ENCODE data around the gene TEX38.
A peak's percentile ranks its signal among the peaks of the same experiment; 100 is the strongest.
"Not testable (repeated sequence)": the region's sequence is repeated elsewhere in the genome, so short reads cannot be mapped to it uniquely, and the experiment has no call there.

TEX38 gene

GRCh38 chr1:46708121-46708520, 36.5 kb downstream of the TEX38 start:
- H3K27me3 ChIP-seq (ENCODE audit: low read depth, low read length): no peaks in the 10 kb centered on the region
- H3K4me1 ChIP-seq (ENCODE audit: control insufficient read depth in 1 of 2, insufficient read depth in 2 of 2, low read length in 2 of 2): no peaks in the 10 kb centered on the region
- H3K9me3 ChIP-seq (ENCODE audit: control insufficient read depth in 1 of 2, low read length in 2 of 2): no peaks in the 10 kb centered on the region
- H3K36me3 ChIP-seq (ENCODE audit: control insufficient read depth in 1 of 2, insufficient read depth in 2 of 2, low read length in 2 of 2): peaks cover 27 to 50% of the 10 kb centered on the region in 2 donors
- no peak overlapping the region for H3K27ac ChIP-seq (ENCODE audit: low read length)
- H3K4me3 ChIP-seq (ENCODE audit: low read depth in 1 of 2, low read length in 2 of 2): no peak overlapping the region

GRCh38 chr1:46714976-46715375, 43.3 kb downstream of the TEX38 start:
- no peak overlapping the region for H3K27ac ChIP-seq (ENCODE audit: low read length)
- no peak overlapping the region for H3K4me3 ChIP-seq (ENCODE audit: low read depth in 1 of 2, low read length in 2 of 2)
- no peaks in the 10 kb centered on the region for H3K9me3 ChIP-seq (ENCODE audit: control insufficient read depth in 1 of 2, low read length in 2 of 2)
- peaks cover 18 to 20% of the 10 kb centered on the region in 2 donors for H3K36me3 ChIP-seq (ENCODE audit: control insufficient read depth in 1 of 2, insufficient read depth in 2 of 2, low read length in 2 of 2)
- H3K27me3 ChIP-seq (ENCODE audit: low read depth, low read length): no peaks in the 10 kb centered on the region
- H3K4me1 ChIP-seq (ENCODE audit: control insufficient read depth in 1 of 2, insufficient read depth in 2 of 2, low read length in 2 of 2): peaks cover 19 to 28% of the 10 kb centered on the region in 2 donors

GRCh38 chr1:46717654-46718053, 46.0 kb downstream of the TEX38 start:
- Histone ChIP-seq H3K4me1 (ENCODE audit: control insufficient read depth in 1 of 2, insufficient read depth in 2 of 2, low read length in 2 of 2) (peaks cover 19 to 28% of the 10 kb centered on the region in 2 donors), H3K9me3 (ENCODE audit: control insufficient read depth in 1 of 2, low read length in 2 of 2) (no peaks in the 10 kb centered on the region), H3K27me3 (ENCODE audit: low read depth, low read length) (no peaks in the 10 kb centered on the region), H3K36me3 (ENCODE audit: control insufficient read depth in 1 of 2, insufficient read depth in 2 of 2, low read length in 2 of 2) (peaks cover 13 to 18% of the 10 kb centered on the region in 2 donors), H3K27ac (ENCODE audit: low read length) (peak overlapping the region; percentile 82), H3K4me3 (ENCODE audit: low read depth in 1 of 2, low read length in 2 of 2) (peak overlapping the region; percentile 89 to 93)

GRCh38 chr1:46718340-46718726, 46.7 kb downstream of the TEX38 start:
- Histone ChIP-seq H3K4me1 (ENCODE audit: control insufficient read depth in 1 of 2, insufficient read depth in 2 of 2, low read length in 2 of 2) (peaks cover 19 to 28% of the 10 kb centered on the region in 2 donors), H3K4me3 (ENCODE audit: low read depth in 1 of 2, low read length in 2 of 2) (peak overlapping the region; percentile 89 to 93), H3K9me3 (ENCODE audit: control insufficient read depth in 1 of 2, low read length in 2 of 2) (no peaks in the 10 kb centered on the region), H3K27me3 (ENCODE audit: low read depth, low read length) (no peaks in the 10 kb centered on the region), H3K36me3 (ENCODE audit: control insufficient read depth in 1 of 2, insufficient read depth in 2 of 2, low read length in 2 of 2) (peaks cover 8 to 14% of the 10 kb centered on the region in 2 donors), H3K27ac (ENCODE audit: low read length) (peak overlapping the region; percentile 82)

- Histone ChIP-seq H3K4me1 (ENCODE audit: control insufficient read depth in 1 of 2, insufficient read depth in 2 of 2, low read length in 2 of 2) (peaks cover 19 to 28% of the 10 kb centered on the region in 2 donors), H3K36me3 (ENCODE audit: control insufficient read depth in 1 of 2, insufficient read depth in 2 of 2, low read length in 2 of 2) (peaks cover 8 to 9% of the 10 kb centered on the region in 2 donors), H3K27ac (ENCODE audit: low read length) (peak within 1 kb of the TSS; percentile 82), H3K9me3 (ENCODE audit: control insufficient read depth in 1 of 2, low read length in 2 of 2) (no peaks in the 10 kb centered on the region), H3K27me3 (ENCODE audit: low read depth, low read length) (no peaks in the 10 kb centered on the region), H3K4me3 (ENCODE audit: low read depth in 1 of 2, low read length in 2 of 2) (peak within 1 kb of the TSS; percentile 89 to 93)
Measured at GRCh38 chr1:46718727-46719622, 47.3 kb downstream of the TEX38 start, which contains the start of gene EFCAB14. TSS of gene EFCAB14 (minus strand) at chr1:46719114. CDS start at chr1:46718087, 1,027 bp downstream.

GRCh38 chr1:46719689-46720088, 48.0 kb downstream of the TEX38 start:
- no peaks in the 10 kb centered on the region for H3K27me3 ChIP-seq (ENCODE audit: low read depth, low read length)
- peaks cover 19 to 28% of the 10 kb centered on the region in 2 donors for H3K4me1 ChIP-seq (ENCODE audit: control insufficient read depth in 1 of 2, insufficient read depth in 2 of 2, low read length in 2 of 2)
- peak overlapping the region; percentile 82 for H3K27ac ChIP-seq (ENCODE audit: low read length)
- peaks cover 8 to 9% of the 10 kb centered on the region in 2 donors for H3K36me3 ChIP-seq (ENCODE audit: control insufficient read depth in 1 of 2, insufficient read depth in 2 of 2, low read length in 2 of 2)
- H3K4me3 ChIP-seq (ENCODE audit: low read depth in 1 of 2, low read length in 2 of 2): peak overlapping the region; percentile 89 to 93
- no peaks in the 10 kb centered on the region for H3K9me3 ChIP-seq (ENCODE audit: control insufficient read depth in 1 of 2, low read length in 2 of 2)

GRCh38 chr1:46720319-46720718, 48.7 kb downstream of the TEX38 start:
- not testable (repeated sequence) for H3K9me3 ChIP-seq (ENCODE audit: control insufficient read depth in 1 of 2, low read length in 2 of 2); H3K4me3 ChIP-seq (ENCODE audit: low read depth in 1 of 2, low read length in 2 of 2); H3K36me3 ChIP-seq (ENCODE audit: control insufficient read depth in 1 of 2, insufficient read depth in 2 of 2, low read length in 2 of 2); H3K27ac ChIP-seq (ENCODE audit: low read length); H3K27me3 ChIP-seq (ENCODE audit: low read depth, low read length)
- H3K4me1 ChIP-seq (ENCODE audit: control insufficient read depth in 1 of 2, insufficient read depth in 2 of 2, low read length in 2 of 2): peaks cover 19 to 33% of the 10 kb centered on the region in 2 donors

- no peak overlapping the region for H3K27ac ChIP-seq (ENCODE audit: low read length)
- H3K4me3 ChIP-seq (ENCODE audit: low read depth in 1 of 2, low read length in 2 of 2): no peak overlapping the region
- no peaks in the 10 kb centered on the region for H3K36me3 ChIP-seq (ENCODE audit: control insufficient read depth in 1 of 2, insufficient read depth in 2 of 2, low read length in 2 of 2)
- no peaks in the 10 kb centered on the region for H3K9me3 ChIP-seq (ENCODE audit: control insufficient read depth in 1 of 2, low read length in 2 of 2)
- no peaks in the 10 kb centered on the region for H3K27me3 ChIP-seq (ENCODE audit: low read depth, low read length)
- peaks cover 19 to 33% of the 10 kb centered on the region in 2 donors for H3K4me1 ChIP-seq (ENCODE audit: control insufficient read depth in 1 of 2, insufficient read depth in 2 of 2, low read length in 2 of 2)
Measured at GRCh38 chr1:46721204-46721603, 49.5 kb downstream of the TEX38 start.

GRCh38 chr1:46721686-46722205, 50.1 kb downstream of the TEX38 start:
- no peaks in the 10 kb centered on the region for H3K27me3 ChIP-seq (ENCODE audit: low read depth, low read length)
- H3K36me3 ChIP-seq (ENCODE audit: control insufficient read depth in 1 of 2, insufficient read depth in 2 of 2, low read length in 2 of 2): no peaks in the 10 kb centered on the region
- no peaks in the 10 kb centered on the region for H3K9me3 ChIP-seq (ENCODE audit: control insufficient read depth in 1 of 2, low read length in 2 of 2)
- no peak overlapping the region for H3K27ac ChIP-seq (ENCODE audit: low read length)
- peaks cover 19 to 27% of the 10 kb centered on the region in 2 donors for H3K4me1 ChIP-seq (ENCODE audit: control insufficient read depth in 1 of 2, insufficient read depth in 2 of 2, low read length in 2 of 2)
- no peak overlapping the region for H3K4me3 ChIP-seq (ENCODE audit: low read depth in 1 of 2, low read length in 2 of 2)
